Measurements from ENCODE around the gene PCDH9.

GRCh38 chr13:67155898-67156722 is 74.0 kb downstream of the PCDH9 start:
- TF ChIP-seq POLR2A (IDR thresholded peaks at IDR 0.05) (no peak), CTCF (IDR thresholded peaks at IDR 0.05) (no peak)
